Astrocyte of the cerebellum (primary cell): ENCODE data around the gene WAPL.
"Not testable (repeated sequence)": the region's sequence is repeated elsewhere in the genome, so short reads cannot be mapped to it uniquely, and the experiment has no call there.

ENCODE experiments used
- DNase-seq: peaks from one replicate; pipeline ENCODE4 v3.0.0-alpha.2; 2011; ENCODE audit warnings: low read depth
- H3K4me3 ChIP-seq: 2 replicates; pipeline ENCODE4 v1.5.1; 2011; ENCODE audit warnings: mild to moderate bottlenecking, low read depth, low read length, moderate library complexity
- in situ Hi-C: cut with HindIII; loops from 2 replicates; pipeline ENCODE4 v1.10.0; 2017; ENCODE audit warnings: low sequenced_read_pairs
- TF ChIP-seq, protein P1 (sequence below): IDR thresholded peaks from 2 replicates; pipeline ENCODE4 v1.5.1; 2012; ENCODE audit warnings: low read length, low read depth, moderate library complexity, mild to moderate bottlenecking; ENCODE audit errors: missing control alignments

The WAPL gene

DNA sequence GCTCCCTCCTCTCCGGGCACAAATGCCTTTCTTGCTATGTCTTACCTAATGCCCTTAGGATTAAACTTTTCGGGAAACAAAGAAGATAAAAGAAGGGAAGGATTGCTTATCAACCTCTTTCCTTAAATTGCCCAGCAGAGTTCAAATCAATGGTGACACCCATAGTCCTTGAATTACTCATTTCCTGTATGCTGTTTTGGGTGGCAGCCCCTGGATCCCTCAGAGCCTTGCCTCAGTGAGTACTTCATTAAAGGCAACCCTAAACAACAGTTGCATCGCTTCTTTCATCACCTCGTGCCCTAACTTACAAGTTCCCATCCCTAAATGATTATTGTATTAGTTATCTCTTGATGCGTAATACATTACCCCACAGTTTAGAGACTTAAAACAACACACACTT is 31.6 kb upstream of the WAPL start:
- TF ChIP-seq, protein P1, sequence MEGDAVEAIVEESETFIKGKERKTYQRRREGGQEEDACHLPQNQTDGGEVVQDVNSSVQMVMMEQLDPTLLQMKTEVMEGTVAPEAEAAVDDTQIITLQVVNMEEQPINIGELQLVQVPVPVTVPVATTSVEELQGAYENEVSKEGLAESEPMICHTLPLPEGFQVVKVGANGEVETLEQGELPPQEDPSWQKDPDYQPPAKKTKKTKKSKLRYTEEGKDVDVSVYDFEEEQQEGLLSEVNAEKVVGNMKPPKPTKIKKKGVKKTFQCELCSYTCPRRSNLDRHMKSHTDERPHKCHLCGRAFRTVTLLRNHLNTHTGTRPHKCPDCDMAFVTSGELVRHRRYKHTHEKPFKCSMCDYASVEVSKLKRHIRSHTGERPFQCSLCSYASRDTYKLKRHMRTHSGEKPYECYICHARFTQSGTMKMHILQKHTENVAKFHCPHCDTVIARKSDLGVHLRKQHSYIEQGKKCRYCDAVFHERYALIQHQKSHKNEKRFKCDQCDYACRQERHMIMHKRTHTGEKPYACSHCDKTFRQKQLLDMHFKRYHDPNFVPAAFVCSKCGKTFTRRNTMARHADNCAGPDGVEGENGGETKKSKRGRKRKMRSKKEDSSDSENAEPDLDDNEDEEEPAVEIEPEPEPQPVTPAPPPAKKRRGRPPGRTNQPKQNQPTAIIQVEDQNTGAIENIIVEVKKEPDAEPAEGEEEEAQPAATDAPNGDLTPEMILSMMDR: no peak
- no peak overlapping the region for H3K4me3 ChIP-seq
- no peak for DNase-seq
- in situ Hi-C loops: no loop called here

DNA sequence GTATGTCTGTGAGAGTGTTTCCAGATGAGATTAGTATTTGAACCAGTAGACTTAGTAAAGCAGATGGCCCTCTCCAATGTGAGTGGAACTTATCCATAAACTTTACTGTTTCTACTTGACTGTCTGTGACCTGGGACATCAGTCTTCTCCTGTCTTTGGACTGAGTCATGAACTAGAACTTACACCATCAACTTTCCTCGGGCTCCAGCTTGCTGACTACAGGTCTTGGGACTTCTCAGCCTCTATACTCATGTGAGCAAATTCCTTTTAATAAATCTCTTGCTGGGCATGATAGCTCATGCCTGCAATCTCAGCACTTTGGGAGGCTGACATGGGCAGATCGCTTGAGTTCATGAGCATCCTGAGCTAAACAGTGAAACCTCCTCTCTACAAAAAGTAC is 25.7 kb upstream of the WAPL start:
- TF ChIP-seq, protein P1: no peak
- no peak overlapping the region for H3K4me3 ChIP-seq
- no peak for DNase-seq
- in situ Hi-C loops: no loop called here

- in situ Hi-C loops: no loop called here
- TF ChIP-seq, protein P1: no peak
- no peak overlapping the region for H3K4me3 ChIP-seq
- no peak for DNase-seq
Measured at GRCh38 chr10:86545101-86545500, 23.5 kb upstream of the WAPL start.

DNA sequence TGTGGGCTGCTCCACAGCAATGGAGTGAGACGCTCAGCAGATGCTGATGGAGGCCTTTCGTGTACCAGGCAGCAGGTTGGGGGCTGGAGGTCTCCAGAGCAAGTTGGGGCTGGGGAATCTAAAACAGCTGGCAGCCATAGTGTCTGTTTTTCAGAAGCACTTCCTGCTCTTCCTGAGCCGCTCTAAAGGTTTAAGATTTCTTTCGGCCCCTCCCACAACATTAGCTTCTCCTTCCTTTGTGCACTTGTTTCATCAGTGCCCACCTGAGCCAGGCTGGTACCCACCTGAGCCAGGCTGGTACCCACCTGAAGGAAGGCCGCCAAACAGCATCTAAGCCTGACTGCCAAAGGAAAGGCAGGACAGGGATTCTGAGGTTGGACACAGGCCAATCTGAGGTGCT is 18.4 kb upstream of the WAPL start:
- in situ Hi-C loops: no loop called here
- TF ChIP-seq, protein P1: no peak
- DNase-seq: no peak
- no peak overlapping the region for H3K4me3 ChIP-seq

GRCh38 chr10:86538547-86538946 is 17.0 kb upstream of the WAPL start:
- no peak for DNase-seq
- H3K4me3 ChIP-seq: no peak overlapping the region
- TF ChIP-seq, protein P1: no peak
- in situ Hi-C loops: no loop called here

GRCh38 chr10:86538040-86538439 is 16.4 kb upstream of the WAPL start:
- in situ Hi-C loops, DNase-seq, H3K4me3 ChIP-seq: not testable (repeated sequence)

- no peak for DNase-seq
- TF ChIP-seq, protein P1: no peak
- H3K4me3 ChIP-seq: no peak overlapping the region
- in situ Hi-C loops: no loop called here
Measured at GRCh38 chr10:86536294-86536861, 14.8 kb upstream of the WAPL start.
